ENCODE measurements around the gene SPZ1. TPM values are rescaled to one million over a fixed set of nuclear protein-coding genes. Genes with fewer than 3 reads are reported as not detected.
"Not testable (repeated sequence)": the region's sequence is repeated elsewhere in the genome, so short reads cannot be mapped to it uniquely, and the experiment has no call there.

Gene SPZ1
- polyA plus RNA-seq, 2 donors: not detected

DNA sequence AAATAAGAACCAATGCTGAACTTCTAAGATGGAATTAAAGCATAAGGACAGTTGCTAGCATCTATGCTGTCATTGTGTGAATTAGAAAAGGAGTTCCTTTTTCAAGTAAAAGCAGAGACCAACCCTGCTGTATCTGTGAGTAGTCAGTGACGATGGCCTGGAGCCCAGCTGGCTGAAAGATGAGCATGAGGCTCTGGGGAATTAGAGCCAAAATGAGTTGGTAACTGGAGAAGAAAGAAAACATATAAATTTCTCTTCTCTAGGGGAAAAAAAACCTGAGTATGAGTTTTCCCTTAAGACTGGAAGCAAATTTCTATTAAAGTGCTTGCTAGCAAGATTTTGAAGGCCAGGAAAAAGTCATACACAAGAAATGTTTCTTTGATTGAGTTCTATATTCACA lies 1.6 kb upstream of the SPZ1 start:
- no peak overlapping the region for H3K27ac ChIP-seq (ENCODE audit: low read depth in 2 of 2, low read length in 1 of 2)
- no peaks in the 10 kb centered on the region for H3K9me3 ChIP-seq (ENCODE audit: control insufficient read depth in 2 of 2, insufficient read depth in 1 of 2, low read depth in 1 of 2, low read length in 1 of 2)
- 50 to 57% methylated on average over 1 of the region's 1 CpG for WGBS, 2 donors
- no peaks in the 10 kb centered on the region for H3K27me3 ChIP-seq (ENCODE audit: control insufficient read depth in 1 of 2, insufficient read depth in 2 of 2, low read length in 2 of 2)
- no peak overlapping the region for H3K4me3 ChIP-seq (ENCODE audit: low read depth in 1 of 2, low read length in 2 of 2)
- no peaks in the 10 kb centered on the region for H3K4me1 ChIP-seq (ENCODE audit: control insufficient read depth in 2 of 2, insufficient read depth in 2 of 2, low read length in 1 of 2)
- no peaks in the 10 kb centered on the region for H3K36me3 ChIP-seq (ENCODE audit: control insufficient read depth in 2 of 2, insufficient read depth in 2 of 2, low read length in 1 of 2)

GRCh38 chr5:80324912-80325311 lies 5.1 kb downstream of the SPZ1 start:
- H3K9me3 ChIP-seq (ENCODE audit: control insufficient read depth in 2 of 2, insufficient read depth in 1 of 2, low read depth in 1 of 2, low read length in 1 of 2): no peaks in the 10 kb centered on the region
- no peaks in the 10 kb centered on the region for H3K36me3 ChIP-seq (ENCODE audit: control insufficient read depth in 2 of 2, insufficient read depth in 2 of 2, low read length in 1 of 2)
- no peak overlapping the region for H3K27ac ChIP-seq (ENCODE audit: low read depth in 2 of 2, low read length in 1 of 2)
- 79 to 92% methylated on average over 1 of the region's 1 CpG for WGBS, 2 donors
- peaks cover 0 to 2% of the 10 kb centered on the region in 2 donors for H3K27me3 ChIP-seq (ENCODE audit: control insufficient read depth in 1 of 2, insufficient read depth in 2 of 2, low read length in 2 of 2)
- H3K4me3 ChIP-seq (ENCODE audit: low read depth in 1 of 2, low read length in 2 of 2): no peak overlapping the region
- no peaks in the 10 kb centered on the region for H3K4me1 ChIP-seq (ENCODE audit: control insufficient read depth in 2 of 2, insufficient read depth in 2 of 2, low read length in 1 of 2)

- Histone ChIP-seq H3K9me3 (ENCODE audit: control insufficient read depth in 2 of 2, insufficient read depth in 1 of 2, low read depth in 1 of 2, low read length in 1 of 2) (no peaks in the 10 kb centered on the region), H3K27ac (ENCODE audit: low read depth in 2 of 2, low read length in 1 of 2) (no peak overlapping the region), H3K36me3 (ENCODE audit: control insufficient read depth in 2 of 2, insufficient read depth in 2 of 2, low read length in 1 of 2) (no peaks in the 10 kb centered on the region), H3K4me3 (ENCODE audit: low read depth in 1 of 2, low read length in 2 of 2) (no peak overlapping the region), H3K4me1 (ENCODE audit: control insufficient read depth in 2 of 2, insufficient read depth in 2 of 2, low read length in 1 of 2) (no peaks in the 10 kb centered on the region), H3K27me3 (ENCODE audit: control insufficient read depth in 1 of 2, insufficient read depth in 2 of 2, low read length in 2 of 2) (peaks cover 0 to 2% of the 10 kb centered on the region in 2 donors)
- 46 to 71% methylated on average over 1 of the region's 1 CpG for WGBS, 2 donors
Measured at GRCh38 chr5:80326468-80326867, 6.7 kb downstream of the SPZ1 start.

DNA sequence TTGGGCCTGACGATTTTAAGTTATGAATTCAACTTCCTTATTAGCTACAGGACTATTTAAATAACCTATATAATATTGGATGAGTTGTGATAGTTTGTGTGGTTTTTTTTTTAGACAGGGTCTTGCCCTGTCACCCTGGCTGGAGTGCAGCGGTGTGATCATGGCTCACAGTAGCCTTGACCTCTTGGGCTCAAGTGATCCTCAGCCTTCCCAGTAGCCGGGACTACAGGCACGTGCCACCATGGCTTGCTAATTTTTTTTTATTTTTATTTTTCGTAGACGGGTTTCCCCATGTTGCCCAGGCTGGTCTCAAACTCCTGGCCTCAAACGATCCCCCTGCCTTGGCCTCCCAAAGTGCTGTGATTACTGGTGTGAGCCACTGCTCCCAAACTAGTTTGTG lies 17.6 kb downstream of the SPZ1 start:
- no peaks in the 10 kb centered on the region for H3K4me1 ChIP-seq (ENCODE audit: control insufficient read depth in 2 of 2, insufficient read depth in 2 of 2, low read length in 1 of 2)
- no peak overlapping the region for H3K27ac ChIP-seq (ENCODE audit: low read depth in 2 of 2, low read length in 1 of 2)
- no peak overlapping the region for H3K4me3 ChIP-seq (ENCODE audit: low read depth in 1 of 2, low read length in 2 of 2)
- H3K27me3 ChIP-seq (ENCODE audit: control insufficient read depth in 1 of 2, insufficient read depth in 2 of 2, low read length in 2 of 2): no peaks in the 10 kb centered on the region
- no peaks in the 10 kb centered on the region for H3K9me3 ChIP-seq (ENCODE audit: control insufficient read depth in 2 of 2, insufficient read depth in 1 of 2, low read depth in 1 of 2, low read length in 1 of 2)
- H3K36me3 ChIP-seq (ENCODE audit: control insufficient read depth in 2 of 2, insufficient read depth in 2 of 2, low read length in 1 of 2): no peaks in the 10 kb centered on the region
- 72 to 77% methylated on average over 7 of the region's 7 CpGs for WGBS, 2 donors

DNA sequence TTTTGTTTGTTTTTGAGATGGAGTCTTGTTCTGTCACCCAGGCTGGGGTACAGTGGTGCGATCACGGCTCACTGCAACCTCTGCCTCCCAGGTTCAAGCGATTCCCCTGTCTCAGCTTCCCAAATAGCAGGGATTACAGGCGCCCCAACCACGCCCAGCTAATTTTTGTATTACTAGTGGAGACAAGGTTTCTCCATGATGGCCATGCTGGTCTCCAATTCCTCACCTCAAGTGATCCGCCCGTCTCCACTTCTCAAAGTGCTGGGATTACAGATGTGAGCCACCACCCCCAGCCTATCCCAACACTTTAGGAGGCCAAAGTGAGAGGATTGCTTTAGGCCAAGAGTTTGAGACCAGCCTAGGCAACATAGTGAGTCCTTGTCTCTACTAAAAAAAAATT lies 19.3 kb downstream of the SPZ1 start:
- H3K4me3 ChIP-seq (ENCODE audit: low read depth in 1 of 2, low read length in 2 of 2): no peak overlapping the region
- no peaks in the 10 kb centered on the region for H3K27me3 ChIP-seq (ENCODE audit: control insufficient read depth in 1 of 2, insufficient read depth in 2 of 2, low read length in 2 of 2)
- H3K27ac ChIP-seq (ENCODE audit: low read depth in 2 of 2, low read length in 1 of 2): no peak overlapping the region
- WGBS, 2 donors: 90% methylated on average over 7 of the region's 7 CpGs
- no peaks in the 10 kb centered on the region for H3K36me3 ChIP-seq (ENCODE audit: control insufficient read depth in 2 of 2, insufficient read depth in 2 of 2, low read length in 1 of 2)
- H3K4me1 ChIP-seq (ENCODE audit: control insufficient read depth in 2 of 2, insufficient read depth in 2 of 2, low read length in 1 of 2): no peaks in the 10 kb centered on the region
- H3K9me3 ChIP-seq (ENCODE audit: control insufficient read depth in 2 of 2, insufficient read depth in 1 of 2, low read depth in 1 of 2, low read length in 1 of 2): no peaks in the 10 kb centered on the region

DNA sequence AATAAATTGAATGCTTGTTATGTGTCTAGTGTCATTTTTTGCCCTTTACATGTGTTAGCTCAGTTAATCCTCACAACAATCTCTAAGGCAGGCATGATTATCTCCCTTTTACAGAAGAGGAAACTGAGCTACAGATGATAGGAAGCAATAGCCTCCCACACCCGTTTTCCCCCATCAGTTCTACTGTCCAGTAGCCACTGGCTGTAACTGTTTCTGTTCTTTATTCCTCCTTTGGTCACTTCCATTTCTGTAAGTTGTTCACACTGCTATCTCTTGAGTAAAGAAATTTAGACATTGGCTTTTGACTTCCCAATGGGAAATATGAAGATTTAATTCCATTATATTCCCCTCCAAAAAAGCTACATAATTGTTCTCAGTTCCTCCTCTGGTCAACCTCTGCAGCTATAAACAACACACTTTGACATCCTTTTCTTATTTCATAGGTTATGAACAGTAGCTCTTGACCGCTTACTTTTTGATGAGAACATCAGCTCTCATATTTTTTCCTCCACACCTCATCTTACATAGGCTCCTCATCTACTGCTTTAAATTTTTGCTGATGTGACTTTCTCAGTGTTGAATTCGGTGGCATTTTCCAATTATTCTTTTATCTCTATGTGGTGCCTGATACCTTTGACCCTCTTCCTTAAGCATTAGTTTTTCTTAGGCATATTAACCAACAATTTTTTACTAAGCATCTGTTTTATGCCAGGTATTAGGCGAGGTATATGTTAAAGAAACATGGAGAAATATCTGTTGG lies 21.4 kb downstream of the SPZ1 start:
- WGBS, 2 donors: 69 to 70% methylated on average over 4 of the region's 4 CpGs
- H3K4me1 ChIP-seq (ENCODE audit: control insufficient read depth in 2 of 2, insufficient read depth in 2 of 2, low read length in 1 of 2): no peaks in the 10 kb centered on the region

GRCh38 chr5:80343067-80343466 lies 23.3 kb downstream of the SPZ1 start:
- no peaks in the 10 kb centered on the region for H3K36me3 ChIP-seq (ENCODE audit: control insufficient read depth in 2 of 2, insufficient read depth in 2 of 2, low read length in 1 of 2)
- no peak overlapping the region for H3K4me3 ChIP-seq (ENCODE audit: low read depth in 1 of 2, low read length in 2 of 2)
- WGBS, 2 donors: 93 to 94% methylated on average over 3 of the region's 3 CpGs
- no peaks in the 10 kb centered on the region for H3K27me3 ChIP-seq (ENCODE audit: control insufficient read depth in 1 of 2, insufficient read depth in 2 of 2, low read length in 2 of 2)
- H3K27ac ChIP-seq (ENCODE audit: low read depth in 2 of 2, low read length in 1 of 2): no peak overlapping the region
- H3K4me1 ChIP-seq (ENCODE audit: control insufficient read depth in 2 of 2, insufficient read depth in 2 of 2, low read length in 1 of 2): no peaks in the 10 kb centered on the region
- H3K9me3 ChIP-seq (ENCODE audit: control insufficient read depth in 2 of 2, insufficient read depth in 1 of 2, low read depth in 1 of 2, low read length in 1 of 2): no peaks in the 10 kb centered on the region

More for the DNA sequence above, 21.4 kb downstream of the SPZ1 start:
- no peaks in the 10 kb centered on the region for H3K27me3 ChIP-seq (ENCODE audit: control insufficient read depth in 1 of 2, insufficient read depth in 2 of 2, low read length in 2 of 2)
- no peaks in the 10 kb centered on the region for H3K36me3 ChIP-seq (ENCODE audit: control insufficient read depth in 2 of 2, insufficient read depth in 2 of 2, low read length in 1 of 2)
- H3K9me3 ChIP-seq (ENCODE audit: control insufficient read depth in 2 of 2, insufficient read depth in 1 of 2, low read depth in 1 of 2, low read length in 1 of 2): no peaks in the 10 kb centered on the region
- H3K27ac ChIP-seq (ENCODE audit: low read depth in 2 of 2, low read length in 1 of 2): no peak overlapping the region
- H3K4me3 ChIP-seq (ENCODE audit: low read depth in 1 of 2, low read length in 2 of 2): no peak overlapping the region

- Histone ChIP-seq H3K27ac (ENCODE audit: low read depth in 2 of 2, low read length in 1 of 2) (no peak overlapping the region), H3K36me3 (ENCODE audit: control insufficient read depth in 2 of 2, insufficient read depth in 2 of 2, low read length in 1 of 2) (no peaks in the 10 kb centered on the region), H3K27me3 (ENCODE audit: control insufficient read depth in 1 of 2, insufficient read depth in 2 of 2, low read length in 2 of 2) (no peaks in the 10 kb centered on the region), H3K4me1 (ENCODE audit: control insufficient read depth in 2 of 2, insufficient read depth in 2 of 2, low read length in 1 of 2) (no peaks in the 10 kb centered on the region), H3K4me3 (ENCODE audit: low read depth in 1 of 2, low read length in 2 of 2) (no peak overlapping the region), H3K9me3 (ENCODE audit: control insufficient read depth in 2 of 2, insufficient read depth in 1 of 2, low read depth in 1 of 2, low read length in 1 of 2) (no peaks in the 10 kb centered on the region)
- 33 to 37% methylated on average over 2 of the region's 2 CpGs for whole genome bisulfite sequencing, 2 donors
Measured at GRCh38 chr5:80346055-80346454, 26.3 kb downstream of the SPZ1 start.

GRCh38 chr5:80348171-80348570 lies 28.4 kb downstream of the SPZ1 start:
- Histone ChIP-seq H3K27ac (ENCODE audit: low read depth in 2 of 2, low read length in 1 of 2) (no peak overlapping the region), H3K36me3 (ENCODE audit: control insufficient read depth in 2 of 2, insufficient read depth in 2 of 2, low read length in 1 of 2) (no peaks in the 10 kb centered on the region), H3K27me3 (ENCODE audit: control insufficient read depth in 1 of 2, insufficient read depth in 2 of 2, low read length in 2 of 2) (no peaks in the 10 kb centered on the region), H3K4me1 (ENCODE audit: control insufficient read depth in 2 of 2, insufficient read depth in 2 of 2, low read length in 1 of 2) (no peaks in the 10 kb centered on the region), H3K4me3 (ENCODE audit: low read depth in 1 of 2, low read length in 2 of 2) (no peak overlapping the region), H3K9me3 (ENCODE audit: control insufficient read depth in 2 of 2, insufficient read depth in 1 of 2, low read depth in 1 of 2, low read length in 1 of 2) (no peaks in the 10 kb centered on the region)
- WGBS, 2 donors: 25 to 71% methylated on average over 1 of the region's 1 CpG

DNA sequence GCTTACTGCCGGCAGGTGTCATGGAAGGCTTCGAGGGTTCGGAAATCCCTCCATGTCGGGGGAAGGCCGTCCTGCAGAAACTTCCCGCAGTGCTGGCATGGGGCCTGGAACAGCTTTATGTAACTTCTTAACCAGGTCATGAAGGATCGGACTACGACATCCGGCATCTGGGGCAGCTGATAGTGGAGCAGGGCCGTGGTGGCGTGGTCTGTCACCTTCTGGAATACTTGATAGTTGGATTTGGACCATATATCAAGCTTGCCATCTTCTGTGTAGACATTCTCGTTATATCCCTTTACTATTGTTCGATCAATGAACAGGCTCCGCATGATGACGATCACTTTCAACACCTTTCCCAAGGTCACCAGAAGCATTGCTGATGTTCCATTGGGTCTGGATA lies 31.2 kb downstream of the SPZ1 start:
- WGBS, 2 donors: 89 to 93% methylated on average over 15 of the region's 15 CpGs

More for the DNA sequence above, 31.2 kb downstream of the SPZ1 start:
- not testable (repeated sequence) for H3K27ac ChIP-seq (ENCODE audit: low read depth in 2 of 2, low read length in 1 of 2); H3K4me1 ChIP-seq (ENCODE audit: control insufficient read depth in 2 of 2, insufficient read depth in 2 of 2, low read length in 1 of 2); H3K27me3 ChIP-seq (ENCODE audit: control insufficient read depth in 1 of 2, insufficient read depth in 2 of 2, low read length in 2 of 2); H3K9me3 ChIP-seq (ENCODE audit: control insufficient read depth in 2 of 2, insufficient read depth in 1 of 2, low read depth in 1 of 2, low read length in 1 of 2); H3K36me3 ChIP-seq (ENCODE audit: control insufficient read depth in 2 of 2, insufficient read depth in 2 of 2, low read length in 1 of 2); H3K4me3 ChIP-seq (ENCODE audit: low read depth in 1 of 2, low read length in 2 of 2)

Measured in esophagus (tissue), 2 donors.